ENCODE results near the gene DNTT. TPM values are rescaled to one million over a fixed set of nuclear protein-coding genes. Genes with fewer than 3 reads are reported as not detected.

The DNTT gene
- total RNA-seq, 1 donor, result not detected

GRCh38 chr10:96387161-96387560 is 82.9 kb downstream of the DNTT start:
- no peaks in the 10 kb centered on the region for H3K27me3 ChIP-seq (ENCODE audit: insufficient read depth, low read length)
- peak overlapping the region; percentile 28 for H3K4me2 ChIP-seq (ENCODE audit: insufficient read depth, low read length)
- no peak overlapping the region for H2AFZ ChIP-seq (ENCODE audit: low read length)
- no peaks in the 10 kb centered on the region for H3K36me3 ChIP-seq (ENCODE audit: insufficient read depth, low read length)
- peaks cover 4% of the 10 kb centered on the region for H3K4me1 ChIP-seq (ENCODE audit: insufficient read depth, low read length)
- no peak overlapping the region for H3K27ac ChIP-seq (ENCODE audit: low read depth, low read length)
- no peak overlapping the region for H3K4me3 ChIP-seq (ENCODE audit: insufficient read depth, low read length)
- H3K9me3 ChIP-seq (ENCODE audit: low read depth, low read length), result no peaks in the 10 kb centered on the region
- H3K79me2 ChIP-seq (ENCODE audit: insufficient read depth, low read length), result no peaks in the 10 kb centered on the region
- no peaks in the 10 kb centered on the region for H4K20me1 ChIP-seq (ENCODE audit: insufficient read depth, low read length)
- TF ChIP-seq CTCF (IDR thresholded peaks at IDR 0.05; ENCODE audit: extremely low read depth, low read depth, low read length), result no peak
- peak; percentile 72 for DNase-seq (ENCODE audit: insufficient read length, low spot score, missing footprints)

GRCh38 chr10:96387601-96388000 is 83.4 kb downstream of the DNTT start:
- Histone ChIP-seq H3K4me1 (ENCODE audit: insufficient read depth, low read length) (peaks cover 4% of the 10 kb centered on the region), H4K20me1 (ENCODE audit: insufficient read depth, low read length) (no peaks in the 10 kb centered on the region), H3K9me3 (ENCODE audit: low read depth, low read length) (no peaks in the 10 kb centered on the region), H3K27me3 (ENCODE audit: insufficient read depth, low read length) (peaks cover 2% of the 10 kb centered on the region), H3K4me2 (ENCODE audit: insufficient read depth, low read length) (peak overlapping the region; percentile 28), H3K4me3 (ENCODE audit: insufficient read depth, low read length) (no peak overlapping the region), H3K79me2 (ENCODE audit: insufficient read depth, low read length) (no peaks in the 10 kb centered on the region), H3K27ac (ENCODE audit: low read depth, low read length) (no peak overlapping the region), H2AFZ (ENCODE audit: low read length) (no peak overlapping the region), H3K36me3 (ENCODE audit: insufficient read depth, low read length) (no peaks in the 10 kb centered on the region)
- no peak for DNase-seq (ENCODE audit: insufficient read length, low spot score, missing footprints)
- TF ChIP-seq CTCF (IDR thresholded peaks at IDR 0.05; ENCODE audit: extremely low read depth, low read depth, low read length), result no peak

Other genes with a start within 250 kb of the DNTT start
- 13.4 and 15.6 TPM in 2 replicates for gene ZNF518A, start 174.1 kb upstream of the DNTT start, total RNA-seq
- gene BLNK, start 32.9 kb upstream of the DNTT start, total RNA-seq, result under 0.01 and 0.36 TPM in 2 replicates
- gene OPALIN, start 54.6 kb downstream of the DNTT start, total RNA-seq, result not detected in 2 replicates
- gene TLL2, start 209.5 kb downstream of the DNTT start, total RNA-seq, result under 0.01 and 0.36 TPM in 2 replicates